ENCODE measurements around the gene TMED4. TPM values are rescaled to one million over a fixed set of nuclear protein-coding genes. Genes with fewer than 3 reads are reported as not detected.

The TMED4 gene
- total and polyA plus RNA-seq, 11 donors, result 48.5 to 129 (median 67.2) TPM

GRCh38 chr7:44565795-44566559 is 16.1 kb downstream of the TMED4 start:
- Histone ChIP-seq H3K27ac (peak overlapping the region in 2 of 12 donors; percentile 10 to 37), H3K4me1 (peaks cover 0 to 11% (median 1%) of the 10 kb centered on the region in 12 donors), H3K27me3 (no peaks in the 10 kb centered on the region), H3K4me3 (no peak overlapping the region), H3K36me3 (peaks cover 4 to 77% (median 70%) of the 10 kb centered on the region in 9 donors), H3K9me3 (no peaks in the 10 kb centered on the region)
- WGBS, 4 donors, result 64 to 67% (median 65%) methylated on average over 16 of the region's 16 CpGs
- DNase-seq, result no peak
- TF ChIP-seq POLR2A (IDR thresholded peaks at IDR 0.05), result no peak
- TF ChIP-seq, protein P1, sequence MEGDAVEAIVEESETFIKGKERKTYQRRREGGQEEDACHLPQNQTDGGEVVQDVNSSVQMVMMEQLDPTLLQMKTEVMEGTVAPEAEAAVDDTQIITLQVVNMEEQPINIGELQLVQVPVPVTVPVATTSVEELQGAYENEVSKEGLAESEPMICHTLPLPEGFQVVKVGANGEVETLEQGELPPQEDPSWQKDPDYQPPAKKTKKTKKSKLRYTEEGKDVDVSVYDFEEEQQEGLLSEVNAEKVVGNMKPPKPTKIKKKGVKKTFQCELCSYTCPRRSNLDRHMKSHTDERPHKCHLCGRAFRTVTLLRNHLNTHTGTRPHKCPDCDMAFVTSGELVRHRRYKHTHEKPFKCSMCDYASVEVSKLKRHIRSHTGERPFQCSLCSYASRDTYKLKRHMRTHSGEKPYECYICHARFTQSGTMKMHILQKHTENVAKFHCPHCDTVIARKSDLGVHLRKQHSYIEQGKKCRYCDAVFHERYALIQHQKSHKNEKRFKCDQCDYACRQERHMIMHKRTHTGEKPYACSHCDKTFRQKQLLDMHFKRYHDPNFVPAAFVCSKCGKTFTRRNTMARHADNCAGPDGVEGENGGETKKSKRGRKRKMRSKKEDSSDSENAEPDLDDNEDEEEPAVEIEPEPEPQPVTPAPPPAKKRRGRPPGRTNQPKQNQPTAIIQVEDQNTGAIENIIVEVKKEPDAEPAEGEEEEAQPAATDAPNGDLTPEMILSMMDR (IDR thresholded peaks at IDR 0.05), result peak in 5 of 12 donors; percentile 1 to 26 (median 5)
- intact Hi-C loops (cut with DNase I), result loop anchor here in 9 of 10 donors (1.0 to 10.0 kb wide), 9 partner anchors 71 to 331 kb away; partner anchors contain the start of gene NUDCD3 (in 2 of the 9)
- peak; percentile 7 to 35 (median 20) for ATAC-seq

DNA sequence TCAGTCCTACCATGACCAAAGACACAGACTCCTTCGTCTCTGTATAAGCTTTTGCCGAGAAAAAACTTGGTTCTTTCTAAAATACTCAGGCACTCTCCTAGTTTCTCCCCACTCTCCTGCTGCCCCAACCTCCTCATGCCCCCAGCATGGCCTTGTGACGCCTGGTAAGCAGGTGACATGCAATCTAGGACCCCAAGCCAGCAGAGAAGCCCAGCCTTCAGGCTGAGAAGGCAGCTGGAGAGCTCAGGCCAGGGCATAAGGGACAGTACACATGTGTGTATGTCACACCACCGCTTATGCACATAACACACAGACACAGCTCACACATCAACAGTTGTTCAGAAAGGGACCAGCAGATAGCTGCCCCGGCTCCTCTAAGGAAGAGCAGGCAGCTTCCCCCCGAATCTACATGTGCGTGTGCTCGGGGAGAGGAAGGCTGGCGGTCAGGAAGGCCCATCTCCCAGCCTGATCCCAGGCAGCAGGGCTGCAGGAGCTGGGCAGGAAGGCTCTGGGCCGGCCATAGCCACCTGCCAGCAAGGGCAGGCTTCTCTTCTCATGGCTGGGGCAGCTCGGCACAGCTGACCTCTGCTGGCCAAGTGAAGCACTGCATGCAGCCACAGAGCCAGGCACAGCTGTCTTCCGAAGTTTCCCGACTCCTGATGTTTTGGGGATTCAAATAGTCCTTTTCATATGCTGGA is 16.8 kb downstream of the TMED4 start:
- peak; percentile 50 to 86 (median 73) for DNase-seq
- peak overlapping the region in 1 of 12 donors; percentile 37 for H3K27ac ChIP-seq
- intact Hi-C loops (cut with DNase I), result loop anchor here in 9 of 10 donors (1.0 to 10.0 kb wide), 9 partner anchors 70 to 330 kb away; partner anchors contain the start of gene NUDCD3 (in 2 of the 9)
- H3K4me1 ChIP-seq, result peaks cover 0 to 11% (median 1%) of the 10 kb centered on the region in 12 donors
- no peak overlapping the region for H3K4me3 ChIP-seq
- H3K27me3 ChIP-seq, result no peaks in the 10 kb centered on the region
- WGBS, 4 donors, result 52 to 61% (median 58%) methylated on average over 9 to 13 of the region's 13 CpGs
- peak; percentile 73 to 91 (median 88) for ATAC-seq
- TF ChIP-seq POLR2A (IDR thresholded peaks at IDR 0.05), result no peak
- TF ChIP-seq, protein P1 (IDR thresholded peaks at IDR 0.05), result peak; percentile 92 to 99 (median 97)
- H3K9me3 ChIP-seq, result no peaks in the 10 kb centered on the region
- H3K36me3 ChIP-seq, result peaks cover 4 to 70% (median 63%) of the 10 kb centered on the region in 9 donors

DNA sequence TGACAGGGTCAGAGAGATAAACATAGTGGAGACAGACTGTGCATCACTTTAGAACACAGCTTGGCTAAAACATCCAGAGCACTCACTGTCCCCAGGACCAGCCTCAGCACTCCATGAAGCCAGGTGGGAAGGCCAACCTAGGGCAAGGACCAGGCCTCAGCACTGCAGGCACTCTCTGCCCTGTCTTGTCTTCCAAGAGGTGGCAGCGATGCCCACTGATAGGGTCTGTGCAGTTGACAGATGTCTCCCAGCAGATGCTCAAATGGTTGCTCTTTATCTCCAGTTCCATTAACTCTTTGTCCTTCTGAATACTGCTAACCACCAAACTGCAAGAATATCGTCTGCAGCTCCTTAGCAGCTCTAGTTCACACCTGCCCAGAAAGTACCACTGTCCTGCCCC is 17.4 kb downstream of the TMED4 start:
- no peak for ATAC-seq
- H3K4me1 ChIP-seq, result peaks cover 0 to 11% (median 1%) of the 10 kb centered on the region in 12 donors
- intact Hi-C loops (cut with DNase I), result loop anchor here (1.0 to 10.0 kb wide), 10 partner anchors 70 to 332 kb away; partner anchors contain the start of gene NUDCD3 (in 2 of the 10)
- TF ChIP-seq, protein P1 (IDR thresholded peaks at IDR 0.05), result no peak
- no peak for TF ChIP-seq POLR2A (IDR thresholded peaks at IDR 0.05)
- H3K36me3 ChIP-seq, result peaks cover 4 to 64% (median 56%) of the 10 kb centered on the region in 9 donors
- H3K9me3 ChIP-seq, result no peaks in the 10 kb centered on the region
- 53 to 71% (median 62%) methylated on average over 2 of the region's 2 CpGs for whole genome bisulfite sequencing, 4 donors
- no peak for DNase-seq
- H3K27me3 ChIP-seq, result no peaks in the 10 kb centered on the region
- H3K4me3 ChIP-seq, result no peak overlapping the region
- no peak overlapping the region for H3K27ac ChIP-seq

All from heart left ventricle (tissue), 16 donors.